CD4-positive, alpha-beta T cell treated with Interleukin-6 for 4 hours (primary cell): ENCODE measurements around the gene VTCN1.
"Not testable (repeated sequence)": the region's sequence is repeated elsewhere in the genome, so short reads cannot be mapped to it uniquely, and the experiment has no call there.

Experiments used
- DNase-seq: peaks from one replicate; pipeline ENCODE4 v3.0.0-alpha.2; 2020; ENCODE audit warnings: mixed read lengths

The VTCN1 gene, protein sequence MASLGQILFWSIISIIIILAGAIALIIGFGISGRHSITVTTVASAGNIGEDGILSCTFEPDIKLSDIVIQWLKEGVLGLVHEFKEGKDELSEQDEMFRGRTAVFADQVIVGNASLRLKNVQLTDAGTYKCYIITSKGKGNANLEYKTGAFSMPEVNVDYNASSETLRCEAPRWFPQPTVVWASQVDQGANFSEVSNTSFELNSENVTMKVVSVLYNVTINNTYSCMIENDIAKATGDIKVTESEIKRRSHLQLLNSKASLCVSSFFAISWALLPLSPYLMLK

DNA sequence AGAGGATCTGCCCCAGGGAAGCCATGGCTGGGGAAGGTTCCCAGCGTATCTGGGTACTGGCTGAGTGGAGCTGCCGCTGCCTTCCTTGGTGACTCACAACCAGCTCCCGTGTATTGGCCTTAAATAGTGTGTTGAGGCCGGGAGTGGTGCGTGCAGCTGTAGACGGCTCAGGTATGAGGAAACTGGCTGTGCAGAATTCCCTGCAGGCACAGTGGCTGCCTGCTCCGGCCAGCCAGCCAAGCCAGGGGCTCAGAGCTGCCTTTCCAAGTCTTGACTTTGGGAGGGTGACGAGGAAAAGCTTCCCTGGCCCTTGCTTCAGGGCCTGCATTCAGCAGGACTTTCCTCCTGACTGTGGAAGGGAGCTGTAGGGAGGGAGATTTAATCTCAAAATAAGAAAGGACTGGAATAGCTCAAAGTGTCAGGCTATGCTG, at the start of gene VTCN1:
Gene VTCN1, minus strand, starts transcription at position 97 of the 431 bp plus-strand sequence. Its CDS starts 72 bp downstream, at position 25.
- DNase-seq = no peak

GRCh38 chr1:117258791-117259190, 48.1 kb upstream of the VTCN1 start:
- DNase-seq = no peak

- not testable (repeated sequence) for DNase-seq
Measured at GRCh38 chr1:117258075-117258474, 47.3 kb upstream of the VTCN1 start.

DNA sequence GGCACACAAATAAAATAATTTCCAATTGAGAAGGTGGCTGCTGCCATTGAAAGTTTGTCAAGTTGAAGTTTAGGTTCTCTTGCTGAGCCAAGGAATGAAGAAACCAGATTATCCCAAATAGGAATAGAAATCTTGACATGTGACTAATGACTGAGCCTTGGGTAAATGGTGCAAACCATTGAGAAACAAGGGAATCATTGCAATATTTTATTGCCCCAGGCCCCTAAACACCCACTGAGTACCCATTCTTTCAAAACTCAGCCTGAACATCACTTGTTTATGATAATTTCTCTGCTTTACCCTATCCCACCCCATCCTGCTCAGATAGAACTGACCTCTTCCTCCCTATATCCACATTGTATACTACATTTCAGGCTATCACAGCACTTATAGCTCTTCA, 46.6 kb upstream of the VTCN1 start:
- DNase-seq = no peak

DNA sequence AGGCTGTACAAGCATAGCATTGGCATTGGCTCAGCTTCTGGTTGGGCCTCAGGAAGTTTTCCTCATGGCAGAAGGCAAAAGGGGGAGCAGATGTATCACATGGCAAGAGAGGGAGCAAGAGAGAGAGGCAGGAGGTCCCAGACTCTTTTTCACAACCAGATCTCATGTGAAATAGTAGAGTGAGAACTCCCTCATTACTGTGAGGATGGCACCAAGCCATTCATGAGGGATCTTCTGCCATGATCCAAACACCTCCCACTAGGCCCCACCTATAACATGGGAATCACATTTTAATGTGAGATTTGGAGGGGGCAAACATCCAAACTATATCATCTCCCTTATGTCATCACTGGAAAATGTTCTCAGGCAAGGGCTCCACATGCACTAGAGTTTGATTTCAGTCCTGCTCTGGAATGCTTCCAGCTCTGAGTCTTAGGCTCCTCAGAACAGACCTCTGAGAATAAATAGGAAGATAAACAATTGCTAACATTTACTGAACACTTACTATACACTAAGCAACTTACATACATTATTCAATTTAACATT, 39.4 kb upstream of the VTCN1 start:
- DNase-seq = no peak

- no peak for DNase-seq
Measured at GRCh38 chr1:117244971-117245370, 34.2 kb upstream of the VTCN1 start.

GRCh38 chr1:117244306-117244705, 33.6 kb upstream of the VTCN1 start:
- no peak for DNase-seq

DNA sequence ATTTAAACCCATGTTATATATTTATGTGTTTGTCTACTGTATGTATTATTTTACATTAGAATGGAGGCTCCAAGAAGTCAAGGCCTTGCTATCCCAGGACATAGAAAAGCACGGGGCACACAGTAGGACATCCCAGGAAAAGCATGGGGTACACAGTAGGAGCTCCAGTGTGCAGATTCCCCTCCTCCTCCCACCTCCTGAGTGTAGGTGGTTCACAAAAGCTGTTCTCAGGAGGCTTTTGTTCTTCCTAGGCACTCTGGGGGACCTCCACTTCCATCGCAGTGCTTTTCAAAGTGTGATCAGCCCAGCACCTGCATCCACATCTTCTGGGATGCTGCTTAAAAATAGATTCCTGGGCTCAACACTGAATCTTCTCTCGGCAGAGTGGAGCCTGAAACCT, 30.8 kb upstream of the VTCN1 start:
- no peak for DNase-seq

- no peak for DNase-seq
Measured at GRCh38 chr1:117240547-117240946, 29.8 kb upstream of the VTCN1 start.

- no peak for DNase-seq
Measured at GRCh38 chr1:117239467-117239866, 28.7 kb upstream of the VTCN1 start.

- DNase-seq = no peak
Measured at GRCh38 chr1:117237726-117238381, 27.1 kb upstream of the VTCN1 start.

DNA sequence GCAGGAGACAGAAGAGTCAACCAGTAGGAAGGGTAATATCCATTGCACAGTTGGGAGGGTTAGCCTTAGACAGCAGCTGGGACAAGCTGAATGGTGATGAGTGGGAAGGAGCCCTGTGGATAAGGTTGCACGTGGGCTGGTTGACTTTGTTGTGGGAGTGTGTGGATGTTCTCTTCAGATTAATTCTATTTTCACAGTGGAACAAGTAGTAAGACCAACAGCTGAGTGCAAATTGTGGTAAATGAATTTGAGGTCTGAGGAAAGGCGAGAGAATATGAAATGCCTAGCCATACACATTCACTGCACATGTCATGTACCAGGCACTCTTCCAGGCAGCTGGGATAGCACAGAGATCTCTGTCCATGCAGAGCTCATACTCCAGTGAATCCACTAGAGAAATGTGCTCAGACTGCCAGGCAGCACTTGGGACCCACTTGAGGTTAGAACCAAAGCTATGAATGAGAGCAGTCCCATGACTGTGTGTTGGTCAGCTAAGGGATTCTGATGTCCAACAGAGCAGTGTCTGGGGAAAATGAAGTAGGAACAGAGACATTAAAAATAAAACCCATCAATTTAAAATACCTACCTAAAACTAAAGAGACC, 25.2 kb upstream of the VTCN1 start:
- DNase-seq = no peak

- no peak for DNase-seq
Measured at GRCh38 chr1:117232531-117232930, 21.8 kb upstream of the VTCN1 start.

DNA sequence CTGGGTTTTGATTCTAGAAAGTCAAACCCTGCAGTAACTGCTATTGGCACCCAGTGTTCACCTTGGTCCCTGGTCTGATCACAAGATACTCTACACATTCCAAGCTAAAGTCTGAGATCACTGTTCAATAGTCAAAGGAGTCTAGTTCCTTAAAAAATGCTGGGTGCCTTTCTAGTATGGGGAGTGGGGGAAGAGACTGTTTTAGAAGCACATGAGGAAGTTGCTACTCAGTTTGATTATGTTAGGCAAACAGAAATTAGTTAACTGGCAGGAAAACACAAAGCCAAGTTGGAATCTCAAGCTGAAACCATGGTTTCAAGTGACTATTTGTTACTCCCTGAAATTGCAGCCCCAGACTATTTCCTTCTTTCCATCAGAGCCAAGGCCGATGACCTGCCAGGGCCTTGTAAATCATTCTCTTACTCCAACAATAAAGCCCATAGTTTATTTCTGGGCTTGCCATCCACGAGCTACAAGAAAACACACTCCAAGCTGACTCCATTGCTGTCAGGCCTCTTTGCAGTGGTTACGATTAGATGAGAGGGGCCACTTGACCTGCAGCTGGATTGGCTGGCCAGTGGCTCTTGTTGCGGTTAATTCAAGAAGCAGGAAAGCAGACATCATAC, 21.1 kb upstream of the VTCN1 start:
- DNase-seq = no peak

GRCh38 chr1:117231312-117231711, 20.6 kb upstream of the VTCN1 start:
- no peak for DNase-seq

DNA sequence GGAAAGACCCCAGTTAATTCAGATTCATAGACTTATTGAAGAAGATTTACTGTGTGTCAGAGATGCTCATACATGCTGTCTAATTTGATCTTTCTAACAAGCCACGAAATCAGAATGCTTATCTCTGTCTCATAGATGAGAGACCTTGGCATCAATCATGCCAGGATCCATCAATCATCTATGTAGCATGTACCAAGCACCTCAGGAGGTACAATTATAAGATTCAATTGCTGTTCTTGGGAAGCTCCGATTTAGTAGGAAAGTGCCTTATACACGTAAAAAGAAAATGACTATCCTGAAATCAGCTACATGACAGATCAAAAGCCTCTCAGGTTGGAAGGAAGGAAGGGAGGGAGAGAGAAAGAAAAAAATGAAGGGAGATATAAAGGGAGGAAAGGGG, 18.5 kb upstream of the VTCN1 start:
- no peak for DNase-seq

- no peak for DNase-seq
Measured at GRCh38 chr1:117225931-117226330, 15.2 kb upstream of the VTCN1 start.

GRCh38 chr1:117216718-117217117, 6.0 kb upstream of the VTCN1 start:
- no peak for DNase-seq

- no peak for DNase-seq
Measured at GRCh38 chr1:117215733-117216462, 5.2 kb upstream of the VTCN1 start.

DNA sequence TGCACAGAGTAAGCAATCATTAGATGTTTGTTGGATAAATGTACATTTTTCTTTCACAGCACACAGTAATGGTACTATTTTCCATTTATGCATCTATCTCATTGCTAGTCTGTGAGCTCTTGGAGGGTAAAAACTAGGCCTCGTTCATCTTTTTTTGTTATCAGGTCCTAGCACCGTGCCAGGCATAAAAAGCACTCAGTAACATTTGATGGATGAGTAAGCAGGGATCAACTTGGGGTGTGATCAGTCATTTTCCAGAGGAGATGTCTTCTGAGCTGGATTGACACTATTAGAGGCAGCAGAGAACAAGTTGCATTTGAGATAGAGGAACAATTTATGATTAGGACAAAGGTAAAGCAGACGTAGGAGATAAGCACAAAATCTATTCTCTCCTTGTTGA, 4.3 kb upstream of the VTCN1 start:
- DNase-seq = no peak

DNA sequence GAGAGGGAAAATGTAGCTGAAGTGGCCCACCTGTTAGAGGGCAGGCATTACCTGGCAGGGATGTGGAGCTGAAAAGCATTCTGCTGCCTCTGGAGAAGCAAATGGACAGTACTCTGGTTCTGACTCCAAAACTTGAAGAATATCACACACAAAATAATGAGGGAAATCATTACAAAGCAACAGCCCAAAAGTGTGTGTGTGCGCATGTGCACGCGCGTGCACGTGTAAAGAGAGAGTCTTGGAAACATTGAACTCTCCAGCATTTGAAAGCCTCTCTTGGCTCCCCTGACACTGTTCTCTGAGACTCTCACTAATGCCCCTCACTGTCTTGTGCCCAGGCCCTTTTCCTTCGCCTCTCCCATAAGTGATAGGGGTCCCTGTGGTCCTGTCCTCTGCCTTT, 2.3 kb upstream of the VTCN1 start:
- no peak for DNase-seq

DNA sequence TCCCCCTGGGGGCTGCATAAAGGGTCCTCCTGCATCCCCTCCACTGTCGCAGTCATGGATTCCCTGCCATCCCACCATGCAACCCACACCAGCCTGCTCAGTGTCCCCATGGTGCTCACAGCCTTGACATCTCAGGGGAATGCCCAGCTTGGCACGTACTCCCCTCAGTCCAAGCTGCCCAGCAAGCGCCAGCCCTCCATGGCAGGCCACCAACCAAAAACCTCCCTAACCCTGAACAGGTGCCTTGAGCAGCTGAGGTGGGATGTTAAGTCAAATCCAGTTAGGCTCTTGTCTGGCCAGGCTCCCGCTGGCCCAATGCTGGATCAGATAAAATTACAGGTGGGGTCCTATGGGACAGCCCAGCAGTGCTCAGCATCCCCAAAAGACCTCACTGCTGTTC, 341 bp downstream of the VTCN1 start:
- no peak for DNase-seq

DNA sequence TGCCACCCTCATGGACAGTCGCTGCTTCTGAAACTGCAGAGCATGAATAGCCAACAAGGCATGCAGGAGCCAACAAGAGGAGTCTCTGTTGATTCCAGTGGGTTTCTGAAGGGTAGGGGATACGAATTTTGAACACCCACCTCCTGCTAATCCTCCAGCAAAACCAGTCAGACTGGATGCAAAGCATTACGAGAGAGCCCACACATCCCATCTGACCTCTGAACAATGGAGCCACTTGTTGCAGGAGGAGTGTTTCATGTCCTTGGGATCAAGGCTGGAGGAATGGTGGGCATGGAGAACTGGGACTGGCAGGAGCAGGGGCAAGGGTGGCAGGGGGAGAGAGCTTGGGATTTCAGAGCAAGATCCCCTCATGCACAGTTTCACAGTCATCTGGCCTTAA, 1.6 kb downstream of the VTCN1 start:
- no peak for DNase-seq
